Mesothelial cell of epicardium (in vitro differentiated cells): Measurements from ENCODE around the gene ZNF575. TPM values are rescaled to one million over a fixed set of nuclear protein-coding genes. Genes with fewer than 3 reads are reported as not detected.

Experiments used
- DNase-seq, 2 experiments: peaks; one replicate each; pipeline ENCODE4 v3.0.0; 2021; ENCODE audit warnings: low spot score in 2 of 2; ENCODE audit not compliant: unreplicated experiment in 2 of 2
- H3K27ac Mint-ChIP-seq: 2 replicates; pipeline ENCODE4 v1.8.0; 2021; ENCODE audit warnings: mixed read lengths
- H3K27me3 Mint-ChIP-seq: 2 replicates; pipeline ENCODE4 v1.8.0; 2021; ENCODE audit warnings: low read depth, mixed read lengths
- H3K36me3 Mint-ChIP-seq: 2 replicates; pipeline ENCODE4 v1.8.0; 2021; ENCODE audit warnings: mixed read lengths
- H3K4me1 Mint-ChIP-seq: 2 replicates; pipeline ENCODE4 v1.8.0; 2021; ENCODE audit warnings: mixed read lengths
- H3K4me3 Mint-ChIP-seq: 2 replicates; pipeline ENCODE4 v1.8.0; 2021; ENCODE audit warnings: mild to moderate bottlenecking, moderate library complexity, mixed read lengths
- H3K9me3 Mint-ChIP-seq: 2 replicates; pipeline ENCODE4 v1.8.0; 2021; ENCODE audit warnings: mixed read lengths
- CTCF ChIP-seq: fragments of 200-600 bp; sonication (generic); IDR thresholded peaks from one replicate; pipeline ENCODE4 v1.5.0; 2021; ENCODE audit warnings: antibody characterized with exemption; ENCODE audit not compliant: unreplicated experiment
- total RNA-seq: library from RNA; stranded (reverse); gene quantifications from 3 replicates; pipeline ENCODE4 v1.2.1, GENCODE V29; 2021

Gene ZNF575
- total RNA-seq, 1 donor from 2014 or later = 2.3 TPM

- Mint-ChIP-seq H3K9me3 (no peaks in the 10 kb centered on the region), H3K4me3 (no peak overlapping the region), H3K27ac (no peak overlapping the region), H3K4me1 (no peaks in the 10 kb centered on the region), H3K36me3 (peaks cover 8% of the 10 kb centered on the region), H3K27me3 (no peaks in the 10 kb centered on the region)
- no peak for DNase-seq
- TF ChIP-seq CTCF = no peak
Observed at GRCh38 chr19:43489310-43489709, 43.7 kb upstream of the ZNF575 start.

DNA sequence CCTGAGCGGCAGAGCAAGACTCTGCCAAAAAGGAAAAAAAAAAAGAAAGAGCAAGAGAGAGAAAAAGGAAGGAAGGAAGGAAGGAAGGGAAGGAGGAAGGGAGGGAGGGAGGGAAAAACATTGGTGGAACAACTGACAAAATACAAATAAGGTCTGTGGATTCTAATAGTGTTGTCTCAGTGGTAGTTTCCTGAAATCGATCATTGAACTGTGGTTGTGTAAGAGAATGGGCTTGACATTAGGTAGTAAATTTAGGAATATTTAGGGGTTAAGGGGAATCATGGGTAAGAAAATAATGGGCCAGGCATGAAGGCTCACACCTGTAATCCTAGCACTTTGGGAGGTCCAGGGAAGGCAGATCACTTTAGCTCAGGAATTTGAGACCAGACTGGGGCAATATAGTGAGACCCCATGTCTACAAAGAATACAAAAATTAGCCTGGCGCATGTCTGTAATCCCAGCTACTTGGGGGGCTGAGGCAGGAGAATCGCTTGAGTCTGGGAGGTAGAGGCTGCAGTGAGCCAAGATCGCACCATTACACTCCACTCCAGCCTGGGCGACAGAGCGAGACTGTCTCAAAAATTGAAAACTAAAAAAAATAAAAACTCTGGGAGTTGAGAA lies 42.9 kb upstream of the ZNF575 start:
- peaks cover 11% of the 10 kb centered on the region for H3K36me3 Mint-ChIP-seq
- no peaks in the 10 kb centered on the region for H3K9me3 Mint-ChIP-seq
- no peak for TF ChIP-seq CTCF
- no peak for DNase-seq
- H3K27ac Mint-ChIP-seq = no peak overlapping the region
- H3K27me3 Mint-ChIP-seq = no peaks in the 10 kb centered on the region
- H3K4me1 Mint-ChIP-seq = no peaks in the 10 kb centered on the region
- no peak overlapping the region for H3K4me3 Mint-ChIP-seq

- Mint-ChIP-seq H3K9me3 (no peaks in the 10 kb centered on the region), H3K27me3 (no peaks in the 10 kb centered on the region), H3K4me1 (no peaks in the 10 kb centered on the region), H3K27ac (no peak overlapping the region), H3K36me3 (peaks cover 14% of the 10 kb centered on the region), H3K4me3 (no peak overlapping the region)
- TF ChIP-seq CTCF = no peak
- no peak for DNase-seq
Observed at GRCh38 chr19:43490759-43491158, 42.2 kb upstream of the ZNF575 start.

DNA sequence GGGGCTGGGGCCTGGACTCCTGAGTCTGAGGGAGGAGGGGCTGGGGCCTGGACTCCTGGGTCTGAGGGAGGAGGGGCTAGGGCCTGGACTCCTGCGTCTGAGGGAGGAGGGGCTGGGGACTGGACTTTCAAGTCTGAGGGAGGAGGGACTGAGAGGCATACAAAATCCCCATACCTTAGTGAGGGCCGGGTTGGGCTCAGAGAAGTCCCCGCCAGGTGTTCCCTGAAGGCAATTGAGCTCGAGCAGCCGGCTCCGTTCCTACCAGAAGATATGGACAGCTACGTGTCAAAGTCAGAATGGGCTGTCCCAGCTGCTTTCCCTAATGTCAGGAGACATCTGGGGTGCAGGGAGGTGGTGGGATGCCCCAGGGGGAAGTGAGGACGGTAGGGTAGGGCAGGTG lies 37.9 kb upstream of the ZNF575 start:
- Mint-ChIP-seq H3K27me3 (no peaks in the 10 kb centered on the region), H3K4me3 (no peak overlapping the region), H3K4me1 (peaks cover 2% of the 10 kb centered on the region), H3K27ac (no peak overlapping the region), H3K36me3 (peaks cover 19% of the 10 kb centered on the region), H3K9me3 (no peaks in the 10 kb centered on the region)
- no peak for DNase-seq
- TF ChIP-seq CTCF = no peak

DNA sequence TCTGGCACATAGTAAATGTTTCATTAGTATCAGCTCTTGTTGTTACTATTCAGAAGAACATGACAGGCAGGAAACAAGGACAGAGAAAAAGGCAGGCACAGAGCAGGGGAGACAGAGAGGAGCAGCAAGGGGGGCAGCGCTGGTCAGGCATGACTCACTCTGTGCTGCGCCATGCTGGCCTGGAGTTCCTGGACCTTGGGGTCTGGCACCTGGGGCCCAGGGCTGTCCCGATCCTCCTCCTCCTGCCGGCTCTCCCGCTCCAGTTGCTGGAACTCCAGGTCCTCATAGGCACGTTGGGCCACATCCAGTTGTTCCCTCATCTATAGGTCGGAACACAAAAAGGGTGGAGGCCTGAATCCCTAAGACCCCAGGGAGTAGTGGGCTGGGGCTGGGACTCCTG lies 36.0 kb upstream of the ZNF575 start:
- Mint-ChIP-seq H3K36me3 (peaks cover 21% of the 10 kb centered on the region), H3K4me1 (peaks cover 4% of the 10 kb centered on the region), H3K9me3 (no peaks in the 10 kb centered on the region), H3K27ac (no peak overlapping the region), H3K4me3 (no peak overlapping the region), H3K27me3 (no peaks in the 10 kb centered on the region)
- DNase-seq = no peak
- no peak for TF ChIP-seq CTCF
